Left renal cortex interstitium (tissue), 4 donors: ENCODE measurements around the gene FMN2. TPM values are rescaled to one million over a fixed set of nuclear protein-coding genes. Genes with fewer than 3 reads are reported as not detected.
A peak's percentile ranks its signal among the peaks of the same experiment; 100 is the strongest.

ENCODE experiments used
- DNase-seq, 4 donors: peaks; one replicate each; pipeline ENCODE4 v3.0.0-alpha.2; 2013; ENCODE audit warnings: low read depth in 4 of 4, low spot score in 2 of 4, missing footprints in 1 of 4
- polyA plus RNA-seq, 4 donors: library from polyadenylated mRNA; unstranded; fragments of 120-200 nt; gene quantifications; one replicate each; pipeline ENCODE4 v1.2.1, GENCODE V29; 2013; ENCODE audit not compliant: insufficient read length in 4 of 4

FMN2 gene
- 1 to 10 TPM; 3.8 to 8.8 (median 6.1) TPM for polyA plus RNA-seq

- DNase-seq = peak in 2 of 4 donors; percentile 12 to 25
Observed at GRCh38 chr1:240091614-240092300, at the start of gene FMN2. TSS of gene FMN2 (plus strand) at chr1:240091883. CDS start at chr1:240092110, 227 bp downstream.

DNA sequence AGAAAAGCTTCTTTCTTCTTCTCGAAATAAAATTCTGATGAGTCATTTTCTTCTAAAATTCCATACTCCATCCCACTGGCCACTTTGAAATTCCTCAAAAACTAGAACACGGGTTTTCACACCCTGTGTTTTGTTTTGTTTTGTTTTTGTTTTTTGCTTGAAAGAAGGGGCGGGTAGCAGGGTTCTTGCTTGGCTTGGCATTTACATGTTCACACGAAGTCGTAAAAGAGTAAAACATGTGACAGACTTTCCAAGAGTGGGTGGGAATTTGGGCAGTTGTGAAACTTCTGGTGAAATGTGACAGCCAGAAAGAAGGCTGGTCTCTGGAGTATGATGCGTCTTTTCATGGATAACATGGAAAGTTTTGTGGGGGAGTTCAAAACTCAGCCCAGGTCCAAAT, 47.1 kb upstream of the FMN2 start:
- DNase-seq = no peak

GRCh38 chr1:240046000-240046399, 45.7 kb upstream of the FMN2 start:
- no peak for DNase-seq

GRCh38 chr1:240054109-240054701, 37.5 kb upstream of the FMN2 start:
- DNase-seq = no peak

DNA sequence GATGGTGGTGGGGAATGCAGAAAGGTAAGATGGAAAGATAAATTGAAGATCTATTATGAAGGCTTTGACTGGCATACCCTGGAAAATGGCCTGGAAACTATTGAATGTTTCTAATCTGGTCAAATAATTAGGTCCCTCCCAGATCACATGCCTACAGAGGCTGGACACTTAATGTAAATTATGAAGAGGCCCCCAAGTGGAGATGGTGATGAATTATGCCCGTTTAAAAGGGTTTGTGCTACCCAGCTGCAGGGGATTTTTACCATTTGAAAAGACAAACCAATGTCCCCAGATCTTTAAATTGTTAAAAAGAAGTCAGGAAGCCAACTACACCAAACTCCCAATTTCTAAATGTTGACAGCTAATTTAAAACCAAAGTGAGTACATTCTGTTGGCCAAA, 35.7 kb upstream of the FMN2 start:
- DNase-seq = no peak

DNA sequence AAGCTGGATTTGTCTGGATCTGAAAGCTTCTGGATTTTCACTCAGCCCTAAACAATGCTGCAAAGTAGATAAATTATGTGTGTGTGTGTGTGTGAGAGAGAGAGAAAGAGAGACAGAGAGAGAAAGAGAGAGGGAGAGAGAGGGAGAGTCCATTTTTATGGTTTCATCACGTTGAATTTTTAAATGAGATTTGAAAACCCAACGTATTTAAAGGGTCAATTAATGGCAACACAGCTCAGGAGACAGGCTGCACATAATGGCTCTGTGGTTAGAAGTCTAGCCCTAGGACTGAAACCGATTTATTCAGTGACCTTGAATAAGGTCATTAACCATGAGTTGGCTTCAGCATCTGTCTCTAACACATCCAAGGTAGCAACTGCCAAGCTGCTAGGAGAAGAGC, 35.3 kb upstream of the FMN2 start:
- no peak for DNase-seq

- DNase-seq = no peak
Observed at GRCh38 chr1:240058049-240058448, 33.6 kb upstream of the FMN2 start.

DNA sequence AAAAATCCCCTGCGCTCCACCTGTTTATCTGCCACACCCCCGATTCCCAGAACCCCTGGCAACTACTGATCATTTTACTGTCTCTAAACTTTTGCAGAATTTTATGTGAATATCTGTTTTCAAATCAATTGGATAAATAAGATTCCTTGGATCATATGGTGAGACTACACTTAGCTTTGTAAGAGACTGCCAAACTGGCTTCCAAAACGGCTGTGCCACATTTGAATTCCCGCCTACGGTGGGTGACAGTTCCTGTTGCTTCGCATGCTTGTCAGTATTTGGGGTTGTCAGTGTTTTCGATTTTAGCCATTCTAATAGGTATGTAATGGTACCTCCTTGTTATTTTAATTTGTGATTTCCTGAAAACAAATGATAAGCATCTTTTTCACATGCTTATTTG, 22.7 kb upstream of the FMN2 start:
- no peak for DNase-seq

DNA sequence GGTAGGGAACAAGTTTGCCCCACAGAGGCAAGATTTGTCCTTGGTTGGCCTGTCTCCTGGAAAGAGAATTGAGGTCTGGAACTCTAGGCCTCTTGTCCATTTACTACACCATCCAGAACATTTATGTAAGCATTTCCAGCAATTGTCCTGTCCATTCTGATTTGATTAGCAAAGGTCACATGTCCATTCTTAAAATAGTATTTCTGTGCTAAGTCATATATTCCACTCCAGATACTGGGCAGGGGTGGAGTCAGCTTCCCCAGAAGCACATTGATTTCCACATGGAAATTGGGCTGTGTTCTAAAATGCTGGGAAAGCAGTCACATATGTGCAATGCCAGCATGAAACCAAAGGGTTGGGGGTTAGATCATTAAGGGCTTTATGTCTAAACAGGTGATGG, 21.5 kb upstream of the FMN2 start:
- DNase-seq = no peak

GRCh38 chr1:240073097-240073496, 18.6 kb upstream of the FMN2 start:
- DNase-seq = no peak

DNA sequence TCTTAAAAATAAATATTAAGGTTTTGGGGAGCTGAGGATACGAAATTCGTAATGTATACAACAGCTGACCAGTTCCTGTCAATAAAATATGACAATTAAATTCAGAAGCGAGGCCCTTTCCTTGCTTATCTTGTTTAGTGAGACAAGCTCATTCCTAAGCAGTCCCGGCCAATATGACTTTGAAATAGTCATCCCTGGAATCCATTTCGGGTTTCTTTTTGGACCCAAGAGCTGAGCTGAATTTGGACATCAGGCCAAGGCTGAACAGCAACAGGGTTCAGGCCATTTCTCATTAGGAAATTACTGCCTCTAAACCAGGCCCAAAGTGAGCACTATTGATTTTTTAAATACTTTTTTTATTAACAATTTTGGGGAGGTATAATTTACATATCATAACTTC, 17.3 kb upstream of the FMN2 start:
- DNase-seq = no peak

- no peak for DNase-seq
Observed at GRCh38 chr1:240074908-240075307, 16.8 kb upstream of the FMN2 start.

DNA sequence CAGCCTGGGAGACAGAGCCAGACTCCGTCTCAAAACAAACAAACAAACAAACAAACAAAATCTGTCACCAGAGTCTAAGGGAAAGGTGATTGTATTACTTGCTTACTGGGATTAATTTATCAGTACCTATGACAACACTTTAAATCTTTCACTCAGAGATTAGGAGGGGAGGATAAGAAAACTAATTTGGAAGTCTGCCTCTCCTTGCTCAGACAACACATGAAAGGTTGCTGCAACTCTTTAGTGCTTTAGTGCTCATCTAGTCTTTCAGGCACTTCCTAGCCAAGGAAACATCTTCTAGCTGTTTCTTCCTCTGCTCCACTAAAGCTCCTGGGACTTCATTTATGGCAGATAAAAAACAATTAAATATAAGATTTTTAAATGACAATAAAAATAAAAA, 7.3 kb upstream of the FMN2 start:
- no peak for DNase-seq

GRCh38 chr1:240084749-240085148, 6.9 kb upstream of the FMN2 start:
- DNase-seq = no peak

DNA sequence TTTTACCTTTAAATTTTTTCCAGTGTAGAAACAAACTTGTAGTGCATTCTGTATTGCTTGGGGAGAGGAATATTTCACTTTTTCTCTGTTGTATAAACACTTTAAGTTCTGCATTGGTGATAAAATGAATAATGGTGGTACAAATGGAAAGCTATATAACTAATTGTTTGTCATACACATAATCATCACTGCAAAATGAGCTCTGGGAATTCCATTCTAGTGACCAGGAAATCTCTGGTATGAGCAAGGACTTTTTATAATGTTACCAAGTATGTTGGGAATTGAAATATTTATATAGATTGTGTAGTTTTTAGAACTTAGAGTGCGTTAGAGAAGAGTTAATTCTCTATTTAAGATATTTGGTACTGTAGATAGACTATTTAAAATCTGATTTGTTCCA, 5.0 kb upstream of the FMN2 start:
- DNase-seq = no peak

GRCh38 chr1:240090014-240090413, 1.7 kb upstream of the FMN2 start:
- no peak for DNase-seq

DNA sequence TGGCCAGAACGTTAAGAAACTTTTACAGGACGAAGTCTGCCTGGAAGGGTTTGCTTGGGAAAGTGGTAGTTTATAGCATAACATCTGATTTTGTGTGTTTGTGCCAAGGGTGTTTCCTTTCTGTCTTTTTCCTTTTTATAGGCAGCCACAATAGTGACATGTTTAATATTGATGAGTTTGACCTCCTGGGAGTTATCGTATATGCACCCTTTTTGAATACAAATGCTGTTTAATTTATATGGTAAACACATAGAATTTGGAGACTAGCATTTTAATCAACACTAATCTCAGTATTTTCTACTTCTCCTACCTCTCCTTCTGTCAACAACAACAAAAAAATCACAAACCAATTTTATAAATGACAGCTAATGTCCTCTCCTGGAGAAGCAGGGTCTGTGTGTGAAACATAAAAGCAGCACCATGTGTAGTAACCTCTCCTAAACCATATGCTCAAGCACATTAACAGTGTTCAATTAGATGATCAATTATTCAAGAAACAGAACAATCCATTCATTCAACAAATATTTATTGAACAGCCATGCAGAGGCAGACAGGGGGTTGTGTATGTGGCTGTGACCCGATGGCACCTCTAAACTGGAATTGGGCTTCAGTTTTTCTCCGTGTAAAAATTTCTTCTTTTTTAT, 604 bp upstream of the FMN2 start:
- DNase-seq = no peak

DNA sequence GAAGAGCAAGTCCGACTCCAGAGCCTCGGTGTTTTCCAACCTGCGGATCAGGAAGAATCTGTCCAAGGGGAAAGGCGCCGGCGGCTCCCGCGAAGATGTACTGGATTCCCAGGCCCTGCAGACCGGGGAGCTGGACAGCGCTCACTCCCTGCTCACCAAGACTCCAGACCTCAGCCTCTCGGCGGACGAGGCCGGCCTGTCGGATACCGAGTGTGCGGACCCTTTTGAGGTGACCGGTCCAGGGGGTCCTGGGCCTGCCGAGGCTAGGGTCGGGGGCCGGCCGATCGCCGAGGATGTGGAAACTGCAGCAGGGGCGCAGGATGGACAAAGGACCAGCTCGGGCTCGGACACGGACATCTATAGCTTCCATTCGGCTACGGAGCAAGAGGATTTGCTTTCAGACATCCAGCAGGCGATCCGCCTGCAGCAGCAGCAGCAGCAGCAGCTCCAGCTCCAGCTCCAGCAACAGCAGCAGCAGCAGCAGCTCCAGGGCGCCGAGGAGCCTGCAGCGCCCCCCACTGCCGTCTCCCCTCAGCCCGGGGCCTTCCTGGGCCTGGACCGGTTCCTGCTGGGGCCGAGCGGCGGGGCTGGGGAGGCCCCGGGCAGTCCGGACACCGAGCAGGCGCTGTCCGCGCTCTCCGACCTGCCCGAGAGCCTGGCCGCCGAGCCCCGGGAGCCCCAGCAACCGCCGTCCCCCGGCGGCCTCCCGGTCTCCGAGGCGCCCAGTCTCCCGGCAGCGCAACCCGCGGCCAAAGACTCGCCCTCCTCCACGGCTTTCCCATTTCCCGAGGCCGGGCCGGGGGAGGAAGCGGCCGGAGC, 827 bp downstream of the FMN2 start:
- peak in 2 of 4 donors; percentile 21 to 24 for DNase-seq

DNA sequence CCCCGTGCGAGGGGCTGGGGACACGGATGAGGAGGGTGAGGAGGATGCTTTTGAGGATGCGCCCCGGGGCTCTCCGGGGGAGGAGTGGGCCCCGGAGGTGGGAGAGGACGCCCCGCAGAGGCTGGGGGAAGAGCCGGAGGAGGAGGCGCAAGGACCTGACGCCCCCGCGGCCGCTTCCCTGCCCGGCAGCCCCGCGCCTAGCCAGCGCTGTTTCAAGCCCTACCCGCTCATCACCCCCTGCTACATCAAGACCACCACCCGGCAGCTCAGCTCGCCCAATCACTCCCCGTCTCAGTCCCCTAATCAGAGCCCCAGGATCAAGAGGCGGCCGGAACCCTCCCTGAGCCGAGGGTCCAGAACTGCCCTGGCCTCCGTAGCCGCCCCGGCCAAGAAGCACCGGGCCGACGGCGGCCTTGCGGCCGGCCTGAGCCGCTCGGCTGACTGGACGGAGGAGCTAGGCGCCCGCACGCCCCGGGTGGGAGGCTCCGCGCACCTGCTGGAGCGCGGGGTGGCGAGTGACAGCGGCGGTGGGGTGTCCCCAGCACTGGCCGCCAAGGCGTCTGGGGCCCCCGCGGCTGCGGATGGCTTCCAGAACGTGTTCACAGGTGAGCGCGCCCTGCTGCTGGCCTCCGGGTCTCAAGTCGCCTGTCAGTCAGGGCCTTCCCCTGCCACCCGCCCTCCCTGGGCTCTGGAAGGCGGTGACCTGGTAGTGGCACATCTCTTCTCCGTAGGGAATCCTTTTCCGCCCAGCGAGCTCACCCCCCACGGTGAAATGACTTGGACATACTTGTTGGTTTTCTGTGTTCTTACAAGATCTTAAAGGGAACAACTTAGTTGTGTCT, 1.7 kb downstream of the FMN2 start:
- no peak for DNase-seq

DNA sequence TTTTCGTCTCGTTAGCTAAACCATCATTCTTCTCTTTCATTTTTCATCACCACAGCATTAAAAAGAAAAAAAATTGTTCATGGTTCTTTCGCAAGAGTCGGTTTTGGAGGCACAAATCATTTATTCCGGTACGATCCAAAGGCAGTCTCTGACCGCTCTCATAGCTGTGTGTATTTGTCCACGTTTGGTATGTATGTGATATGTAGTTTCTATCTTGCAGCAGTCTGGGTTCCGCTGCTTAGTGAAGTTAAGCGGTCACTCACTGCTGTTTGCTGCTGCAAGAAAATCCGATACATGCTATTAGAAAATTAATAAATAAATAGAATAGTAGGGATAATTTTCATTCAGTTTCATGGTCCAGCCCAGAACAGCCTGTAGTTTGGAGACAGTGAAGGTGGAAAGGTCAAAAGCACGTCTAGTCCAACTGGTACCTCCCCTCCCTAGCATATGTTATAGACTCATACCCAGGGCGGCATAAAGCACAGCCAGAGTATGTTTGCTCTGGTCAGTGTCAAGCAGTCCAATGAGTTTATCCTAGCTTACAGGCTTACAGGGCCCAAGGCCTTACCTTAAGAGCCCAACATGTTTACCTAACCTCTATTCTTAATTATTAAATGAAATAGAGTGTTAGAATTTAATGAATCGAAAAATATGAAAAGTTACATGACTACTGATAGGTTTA, 2.5 kb downstream of the FMN2 start:
- DNase-seq = no peak
